Occipital lobe (tissue), 1 donor: Measurements from ENCODE around the gene RCAN1. TPM values are rescaled to one million over a fixed set of nuclear protein-coding genes. Genes with fewer than 3 reads are reported as not detected.

ENCODE experiments used
- total RNA-seq: library from RNA; depleted of rRNA; stranded (reverse); fragments of >200 nt; gene quantifications from one replicate; pipeline ENCODE4 v1.2.3, GENCODE V29; 2014

RCAN1 gene
- total RNA-seq, 1 donor from 2014 or later: 56.8 TPM

Other genes starting within 250 kb of the RCAN1 start
- gene SMIM11, start 239.6 kb downstream of the RCAN1 start, total RNA-seq: 25.3 TPM
- not detected for gene SMIM34, start 191.2 kb downstream of the RCAN1 start, total RNA-seq
- 0.16 TPM for gene KCNE1, start 102.9 kb downstream of the RCAN1 start, total RNA-seq
- 0.31 TPM for gene CLIC6, start 53.9 kb upstream of the RCAN1 start, total RNA-seq